HG02840 (cell line): Measurements from ENCODE around the gene PRR16.

Experiments used
- ATAC-seq: cut with Tn5 transposase; IDR thresholded peaks from one replicate; pipeline ENCODE4 v1.9.1; 2021; ENCODE audit warnings: mild to moderate bottlenecking, moderate library complexity, moderate number of reproducible peaks; ENCODE audit not compliant: unreplicated experiment, low FRiP score

PRR16 gene

DNA sequence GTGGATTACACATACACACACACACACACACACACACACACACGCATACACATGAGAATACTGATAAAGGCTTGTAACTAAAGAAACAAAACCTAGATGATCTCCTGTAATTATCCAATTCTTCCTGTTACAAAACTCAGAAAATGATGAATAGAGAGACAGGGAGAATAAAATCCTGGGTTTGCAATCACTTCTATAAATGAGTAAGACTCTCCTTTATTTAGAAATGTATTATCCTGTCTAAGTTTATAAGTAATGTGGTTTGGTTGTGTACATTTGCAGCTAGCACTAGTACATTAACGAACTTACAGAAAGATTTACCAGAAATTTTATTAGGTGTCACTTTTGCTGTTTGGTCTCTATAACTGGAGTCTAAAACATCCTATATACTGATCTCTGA lies 2.8 kb upstream of the PRR16 start:
- no peak for ATAC-seq

DNA sequence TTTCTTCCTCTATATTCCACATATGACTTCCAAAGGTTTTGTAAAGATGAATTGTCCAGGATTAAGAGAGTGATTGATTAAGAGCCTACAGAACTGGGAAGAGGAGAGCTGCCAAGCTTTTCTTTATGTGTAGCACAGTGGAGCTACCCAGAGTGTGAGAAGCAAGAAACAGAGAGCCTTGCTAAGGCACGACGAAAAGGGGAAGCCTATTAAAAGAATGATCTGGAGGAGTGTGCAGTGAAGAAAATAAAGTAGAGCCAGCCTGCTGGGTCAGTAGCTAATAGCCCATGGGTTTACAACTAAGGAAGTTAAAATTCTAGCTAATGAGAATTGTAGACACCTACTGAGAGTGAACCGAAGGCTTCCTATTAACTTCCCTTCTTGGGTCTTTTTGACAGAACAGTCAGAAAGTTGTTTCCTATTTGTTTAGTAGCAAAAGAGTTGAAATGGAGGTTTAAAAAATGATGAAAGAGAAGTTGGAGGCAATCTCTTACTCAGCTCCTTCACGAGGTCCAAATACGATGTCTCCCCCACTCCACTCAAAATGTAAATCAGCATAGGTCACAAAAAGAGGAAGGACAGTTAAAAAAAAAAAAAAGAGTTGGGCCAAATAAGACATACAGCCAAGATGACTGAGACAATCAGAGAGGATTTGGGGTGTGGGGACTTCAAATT lies 957 bp upstream of the PRR16 start:
- ATAC-seq: no peak

- no peak for ATAC-seq
Measured at GRCh38 chr5:120464627-120465435, 731 bp downstream of the PRR16 start.

DNA sequence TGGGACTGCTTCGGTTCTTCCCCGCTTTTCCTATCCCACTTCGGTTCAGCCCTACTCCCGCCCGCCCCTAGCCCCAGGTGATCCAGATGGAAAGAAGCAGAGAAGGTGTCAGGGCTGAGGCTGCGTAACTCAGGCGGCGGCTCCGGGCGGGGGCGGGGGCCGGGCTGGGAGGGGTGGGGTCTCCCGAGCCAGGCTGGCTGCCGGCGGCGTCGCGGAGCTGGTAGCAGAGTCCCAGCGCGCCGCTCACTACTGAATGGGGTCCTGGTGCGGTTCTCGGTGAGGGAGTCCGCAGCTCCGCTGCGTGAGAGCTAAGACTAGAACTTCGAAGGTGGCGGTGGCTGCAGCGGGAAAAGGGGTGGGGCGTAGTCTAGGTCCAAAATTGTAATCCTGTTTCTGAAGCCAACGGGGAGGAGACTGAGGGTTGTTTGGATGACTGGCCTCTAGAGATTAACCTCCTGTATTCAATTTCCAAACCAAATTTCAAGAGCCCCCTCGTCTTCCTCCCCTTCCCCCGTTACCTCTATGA lies 1.4 kb downstream of the PRR16 start:
- no peak for ATAC-seq

GRCh38 chr5:120466341-120467006 lies 2.4 kb downstream of the PRR16 start:
- no peak for ATAC-seq

GRCh38 chr5:120471971-120472370 lies 7.9 kb downstream of the PRR16 start:
- ATAC-seq: no peak

GRCh38 chr5:120472911-120473310 lies 8.8 kb downstream of the PRR16 start:
- ATAC-seq: no peak

- no peak for ATAC-seq
Measured at GRCh38 chr5:120473332-120473731, 9.2 kb downstream of the PRR16 start.

GRCh38 chr5:120476063-120476462 lies 12.0 kb downstream of the PRR16 start:
- ATAC-seq: no peak

GRCh38 chr5:120479066-120479465 lies 15.0 kb downstream of the PRR16 start:
- ATAC-seq: no peak

GRCh38 chr5:120499876-120500563 lies 35.9 kb downstream of the PRR16 start:
- no peak for ATAC-seq

GRCh38 chr5:120502531-120502930 lies 38.4 kb downstream of the PRR16 start:
- no peak for ATAC-seq

- ATAC-seq: no peak
Measured at GRCh38 chr5:120503341-120503740, 39.2 kb downstream of the PRR16 start.

DNA sequence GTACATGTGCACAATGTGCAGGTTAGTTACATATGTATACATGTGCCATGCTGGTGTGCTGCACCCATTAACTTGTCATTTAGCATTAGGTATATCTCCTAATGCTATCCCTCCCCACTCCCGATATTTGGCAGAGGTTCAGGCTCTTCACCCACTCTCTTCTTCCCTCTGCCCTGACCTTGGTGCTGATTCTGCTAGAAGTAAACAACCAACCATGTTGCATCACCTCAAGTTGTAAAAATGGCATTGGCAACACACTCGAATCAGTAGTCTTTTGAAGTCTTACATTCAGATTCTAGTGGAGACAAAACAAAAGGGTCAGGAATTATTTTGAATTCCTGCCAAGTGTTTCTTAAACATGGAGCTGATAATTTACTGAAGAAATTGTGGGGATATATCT lies 40.0 kb downstream of the PRR16 start:
- ATAC-seq: no peak

DNA sequence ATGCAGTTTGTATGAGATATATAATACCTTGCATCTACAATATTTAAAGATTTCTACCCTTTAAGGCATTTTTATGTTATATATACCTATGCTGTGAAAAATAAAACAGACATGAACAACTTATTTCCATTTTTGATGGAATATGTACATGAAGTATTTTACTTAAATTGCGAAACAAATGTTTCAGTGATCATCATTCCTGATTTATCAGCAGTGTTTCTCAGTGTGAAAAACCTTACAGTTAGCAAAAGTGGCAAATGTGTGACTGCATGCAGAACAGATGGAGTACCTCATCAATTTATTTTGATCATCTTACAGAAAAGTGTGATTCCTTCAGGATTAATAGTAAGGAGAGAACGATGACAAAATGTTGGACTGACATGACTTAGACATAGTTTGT lies 43.1 kb downstream of the PRR16 start:
- ATAC-seq: no peak

DNA sequence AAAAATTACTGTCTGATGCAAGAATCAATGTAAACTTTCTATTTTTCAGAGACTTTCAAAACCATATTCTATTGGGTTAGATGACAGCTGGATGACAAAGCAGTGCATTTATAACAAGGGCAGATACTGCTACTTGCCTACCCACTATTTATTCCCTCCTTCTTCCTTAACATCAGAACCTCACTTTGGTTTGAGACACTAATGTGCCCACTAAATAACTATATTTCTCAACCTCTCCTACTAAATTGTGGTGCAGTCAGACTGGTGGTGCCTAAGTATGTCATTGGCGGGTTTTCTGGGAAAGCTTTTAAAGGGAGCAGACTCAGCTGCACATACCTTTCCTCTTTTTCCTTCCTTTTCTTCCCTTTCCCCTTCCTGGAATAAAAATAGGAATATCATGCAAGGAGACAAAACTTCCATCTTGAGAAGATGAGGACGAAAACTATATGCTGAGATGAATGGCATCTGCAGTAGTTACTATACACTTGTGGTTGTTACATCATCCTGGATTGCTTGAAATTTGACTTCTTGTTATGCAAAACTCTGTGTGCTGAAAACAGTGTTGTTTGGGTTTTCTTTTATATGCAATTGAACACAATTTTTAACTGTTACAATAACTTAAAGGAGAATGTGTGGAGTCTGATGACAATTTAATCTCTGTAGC lies 43.8 kb downstream of the PRR16 start:
- no peak for ATAC-seq

DNA sequence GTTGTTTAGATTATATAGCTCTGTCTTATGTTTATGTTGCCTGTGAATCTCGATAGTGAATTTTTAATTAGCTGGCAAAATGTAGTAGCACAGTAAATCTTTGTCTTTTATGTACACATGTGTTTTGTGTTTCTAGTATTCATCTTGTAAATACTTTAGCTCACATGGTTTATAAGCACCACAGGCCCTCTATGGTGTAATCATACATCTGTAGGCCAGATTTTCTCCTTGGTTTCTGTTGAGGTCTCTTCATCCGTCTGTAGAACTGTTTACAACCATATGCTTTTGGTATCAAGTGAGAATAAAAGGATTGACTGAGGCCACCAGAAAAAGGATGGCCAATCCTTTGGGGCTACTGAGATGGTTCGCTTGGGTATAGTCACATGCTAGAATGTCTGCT lies 45.0 kb downstream of the PRR16 start:
- ATAC-seq: no peak

GRCh38 chr5:120510098-120510637 lies 46.1 kb downstream of the PRR16 start:
- no peak for ATAC-seq

DNA sequence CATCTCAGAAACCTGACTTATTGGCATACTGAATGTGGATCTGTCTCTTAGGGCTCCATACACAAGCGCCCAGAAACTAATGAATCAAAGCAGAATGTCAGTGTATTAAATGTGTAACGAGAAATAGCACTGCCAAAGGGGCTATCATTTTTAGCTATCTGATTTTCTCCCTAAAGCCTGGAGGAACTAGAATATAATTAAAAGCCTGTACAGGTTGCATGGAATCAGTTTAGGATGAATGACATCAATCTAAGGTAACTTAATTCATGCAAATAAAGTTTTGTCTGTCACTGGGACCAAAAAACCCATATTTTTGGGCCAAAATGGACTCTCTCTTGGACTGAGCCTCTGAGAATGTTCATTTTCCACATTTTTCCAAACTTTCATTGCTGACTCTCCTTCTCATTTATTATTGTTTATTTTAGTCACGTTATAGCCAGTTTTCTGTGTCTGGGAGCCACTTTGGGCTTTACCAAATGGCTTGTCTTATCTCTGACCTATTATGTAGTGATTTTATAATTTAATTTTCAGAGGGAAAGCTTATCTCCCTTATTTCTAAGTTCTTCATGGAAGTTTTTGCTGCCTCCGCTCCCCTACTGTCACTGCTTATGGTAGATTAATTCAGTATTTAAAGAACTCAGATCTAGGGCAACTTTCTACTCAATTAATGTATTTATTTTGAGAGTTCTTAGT lies 47.0 kb downstream of the PRR16 start:
- no peak for ATAC-seq
